PC-9 (cell line): ENCODE results near the gene DDX10. TPM values are rescaled to one million over a fixed set of nuclear protein-coding genes. Genes with fewer than 3 reads are reported as not detected.

Source experiments
- BruUV-seq: library from RNA; stranded (reverse); fragments of 400-500 nt; replicated peaks from 2 replicates; lab custom pipeline; 2021; lab: Mats Ljungman, UMichigan
- CTCF ChIA-PET: fragments of 300-600 bp; sonication (Branson Sonifier 250); formaldehyde crosslinking; loops from one replicate; lab custom pipeline; 2022; ENCODE audit warnings: antibody characterized with exemption; lab: Charles Lee
- POLR2A ChIA-PET: fragments of 300-600 bp; sonication (Branson Sonifier 250); formaldehyde crosslinking; loops from one replicate; lab custom pipeline; 2022; ENCODE audit warnings: antibody characterized with exemption; ENCODE audit not compliant: unreplicated experiment; lab: Charles Lee
- DNase-seq, 2 experiments: peaks; one replicate each; pipeline versions ENCODE4 v3.0.0 to v3.0.0-alpha.2; 2015 to 2022; ENCODE audit warnings: mixed read lengths in 1 of 2
- H2AFZ ChIP-seq: fragments of 200-600 bp; sonication (generic); 2 replicates; pipeline ENCODE4 v1.8.1; 2017; ENCODE audit warnings: antibody characterized with exemption
- H3F3A ChIP-seq: fragments of 200-600 bp; sonication (generic); 2 replicates; pipeline ENCODE4 v1.8.1; 2017; ENCODE audit warnings: antibody characterized with exemption, mild to moderate bottlenecking, low read depth; ENCODE audit not compliant: insufficient read depth
- H3K27ac ChIP-seq: fragments of 200-600 bp; sonication (generic); 2 replicates; pipeline ENCODE4 v1.6.1; 2016; ENCODE audit warnings: mixed run types
- H3K27me3 ChIP-seq: fragments of 200-600 bp; sonication (generic); 2 replicates; pipeline ENCODE4 v1.6.1; 2016; ENCODE audit warnings: low read depth, mixed run types; ENCODE audit not compliant: insufficient read depth
- H3K36me3 ChIP-seq: fragments of 200-600 bp; sonication (generic); 2 replicates; pipeline ENCODE4 v1.6.1; 2016; ENCODE audit warnings: low read depth, mixed run types
- H3K4me1 ChIP-seq: fragments of 200-600 bp; sonication (generic); replicated peaks from 2 replicates; pipeline ENCODE4 v1.6.1; 2016; ENCODE audit warnings: mixed run types; ENCODE audit not compliant: insufficient read depth
- H3K4me2 ChIP-seq: fragments of 200-600 bp; sonication (generic); 2 replicates; pipeline ENCODE4 v1.6.1; 2017; ENCODE audit warnings: mixed run types
- H3K4me3 ChIP-seq: fragments of 200-600 bp; sonication (generic); 2 replicates; pipeline ENCODE4 v1.6.1; 2016; ENCODE audit warnings: mixed run types
- H3K79me2 ChIP-seq: fragments of 200-600 bp; sonication (generic); 2 replicates; pipeline ENCODE4 v1.6.1; 2017; ENCODE audit warnings: low read depth, mixed run types
- H3K9me2 ChIP-seq: fragments of 200-600 bp; sonication (generic); 2 replicates; pipeline ENCODE4 v1.8.1; 2017; ENCODE audit warnings: mild to moderate bottlenecking; ENCODE audit not compliant: insufficient read depth
- H3K9me3 ChIP-seq: fragments of 200-600 bp; sonication (generic); 2 replicates; pipeline ENCODE4 v1.8.1; 2016; ENCODE audit warnings: low read depth; ENCODE audit not compliant: insufficient read depth
- H4K20me1 ChIP-seq: fragments of 200-600 bp; sonication (generic); 2 replicates; pipeline ENCODE4 v1.8.1; 2017; ENCODE audit not compliant: insufficient read depth
- EZH2 ChIP-seq: fragments of 200-600 bp; sonication (generic); IDR thresholded peaks from 2 replicates; pipeline ENCODE4 v1.8.0; 2017; ENCODE audit warnings: antibody characterized with exemption, low read depth
- intact Hi-C: fragments of 100-400 bp; cut with micrococcal nuclease; formaldehyde crosslinking; loops from one replicate; pipeline ENCODE4 v1.10.0; 2022; ENCODE audit not compliant: unreplicated experiment
- total RNA-seq: library from RNA; stranded (reverse); gene quantifications from 2 replicates; pipeline ENCODE4 v1.2.3, GENCODE V29; 2021
- TF ChIP-seq, protein P1 (sequence below): fragments of 200-600 bp; sonication (generic); conservative IDR thresholded peaks from 2 replicates; pipeline ENCODE4 v1.6.1; 2017; ENCODE audit warnings: mixed run types, antibody characterized with exemption, mild to moderate bottlenecking, moderate library complexity

The DDX10 gene
- total RNA-seq, 1 experiment from 2014 or later: 26.4 TPM

- H2AFZ ChIP-seq: no peak overlapping the region
- no peak overlapping the region for H3K4me3 ChIP-seq
- no peak overlapping the region for H3K27ac ChIP-seq
- no TSS peak for BruUV-seq
- no peaks in the 10 kb centered on the region; the same call in 1 of the 2 replicates for H3K79me2 ChIP-seq
- intact Hi-C loops: no loop called here
- no peaks in the 10 kb centered on the region for H3K36me3 ChIP-seq
- POLR2A ChIA-PET: no interaction called here
- CTCF ChIA-PET: no interaction called here
- H4K20me1 ChIP-seq: peaks cover 5% of the 10 kb centered on the region; the same call in 1 of the 2 replicates
- H3F3A ChIP-seq: no peaks in the 10 kb centered on the region
- no peaks in the 10 kb centered on the region for H3K9me2 ChIP-seq
- H3K4me2 ChIP-seq: no peak overlapping the region
- no peaks in the 10 kb centered on the region for H3K4me1 ChIP-seq
- TF ChIP-seq, protein P1, sequence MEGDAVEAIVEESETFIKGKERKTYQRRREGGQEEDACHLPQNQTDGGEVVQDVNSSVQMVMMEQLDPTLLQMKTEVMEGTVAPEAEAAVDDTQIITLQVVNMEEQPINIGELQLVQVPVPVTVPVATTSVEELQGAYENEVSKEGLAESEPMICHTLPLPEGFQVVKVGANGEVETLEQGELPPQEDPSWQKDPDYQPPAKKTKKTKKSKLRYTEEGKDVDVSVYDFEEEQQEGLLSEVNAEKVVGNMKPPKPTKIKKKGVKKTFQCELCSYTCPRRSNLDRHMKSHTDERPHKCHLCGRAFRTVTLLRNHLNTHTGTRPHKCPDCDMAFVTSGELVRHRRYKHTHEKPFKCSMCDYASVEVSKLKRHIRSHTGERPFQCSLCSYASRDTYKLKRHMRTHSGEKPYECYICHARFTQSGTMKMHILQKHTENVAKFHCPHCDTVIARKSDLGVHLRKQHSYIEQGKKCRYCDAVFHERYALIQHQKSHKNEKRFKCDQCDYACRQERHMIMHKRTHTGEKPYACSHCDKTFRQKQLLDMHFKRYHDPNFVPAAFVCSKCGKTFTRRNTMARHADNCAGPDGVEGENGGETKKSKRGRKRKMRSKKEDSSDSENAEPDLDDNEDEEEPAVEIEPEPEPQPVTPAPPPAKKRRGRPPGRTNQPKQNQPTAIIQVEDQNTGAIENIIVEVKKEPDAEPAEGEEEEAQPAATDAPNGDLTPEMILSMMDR: no peak
- TF ChIP-seq EZH2: no peak
- H3K27me3 ChIP-seq: no peaks in the 10 kb centered on the region
- DNase-seq: no peak
- H3K9me3 ChIP-seq: no peaks in the 10 kb centered on the region
Measured at GRCh38 chr11:108871867-108872266, 207.0 kb downstream of the DDX10 start.

- H3K27ac ChIP-seq: no peak overlapping the region
- no peak for DNase-seq
Measured at GRCh38 chr11:108872781-108873291, 208.0 kb downstream of the DDX10 start.

GRCh38 chr11:108873310-108873709, 208.4 kb downstream of the DDX10 start:
- Histone ChIP-seq H3F3A (no peaks in the 10 kb centered on the region), H3K4me1 (no peaks in the 10 kb centered on the region), H3K79me2 (no peaks in the 10 kb centered on the region), H3K9me2 (no peaks in the 10 kb centered on the region), H3K4me2 (no peak overlapping the region), H3K36me3 (no peaks in the 10 kb centered on the region), H4K20me1 (peaks cover 5% of the 10 kb centered on the region; the same call in 1 of the 2 replicates), H2AFZ (no peak overlapping the region), H3K27ac (no peak overlapping the region), H3K4me3 (no peak overlapping the region), H3K9me3 (no peaks in the 10 kb centered on the region), H3K27me3 (no peaks in the 10 kb centered on the region)
- CTCF ChIA-PET: no interaction called here
- POLR2A ChIA-PET: no interaction called here
- no peak for DNase-seq
- no TSS peak for BruUV-seq
- TF ChIP-seq EZH2: no peak
- TF ChIP-seq, protein P1: no peak
- intact Hi-C loops: no loop called here

More at GRCh38 chr11:108872781-108873291, 208.0 kb downstream of the DDX10 start:
- CTCF ChIA-PET: no interaction called here
- Histone ChIP-seq H3F3A (no peaks in the 10 kb centered on the region), H3K79me2 (no peaks in the 10 kb centered on the region), H4K20me1 (peaks cover 5% of the 10 kb centered on the region; the same call in 1 of the 2 replicates), H3K4me1 (no peaks in the 10 kb centered on the region), H2AFZ (no peak overlapping the region), H3K9me2 (no peaks in the 10 kb centered on the region), H3K36me3 (no peaks in the 10 kb centered on the region), H3K4me3 (no peak overlapping the region), H3K4me2 (no peak overlapping the region), H3K27me3 (no peaks in the 10 kb centered on the region), H3K9me3 (no peaks in the 10 kb centered on the region)
- POLR2A ChIA-PET: no interaction called here
- TF ChIP-seq, protein P1: no peak
- TF ChIP-seq EZH2: no peak
- intact Hi-C loops: no loop called here
- BruUV-seq: no TSS peak
